Cardiac muscle cell (in vitro differentiated cells and primary cell): ENCODE measurements around the gene IL6R. TPM values are rescaled to one million over a fixed set of nuclear protein-coding genes. Genes with fewer than 3 reads are reported as not detected.
A peak's percentile ranks its signal among the peaks of the same experiment; 100 is the strongest.

Source experiments
- DNase-seq, 2 donors: peaks; one replicate each; pipeline versions ENCODE4 v3.0.0 to v3.0.0-alpha.2; 2010 to 2017; ENCODE audit warnings: low read depth in 1 of 2, low spot score in 1 of 2
- H3K27ac ChIP-seq: fragments of 200-600 bp; sonication (generic); 2 replicates; pipeline ENCODE4 v1.5.1; 2016
- H3K27me3 ChIP-seq: fragments of 200-600 bp; sonication (generic); 2 replicates; pipeline ENCODE4 v1.6.0; 2016; ENCODE audit warnings: control low read depth
- H3K36me3 ChIP-seq: fragments of 200-600 bp; sonication (generic); 2 replicates; pipeline ENCODE4 v1.5.1; 2016; ENCODE audit warnings: control low read depth
- H3K4me1 ChIP-seq: fragments of 200-600 bp; sonication (generic); 2 replicates; pipeline ENCODE4 v1.8.1; 2017; ENCODE audit warnings: low read depth, mild to moderate bottlenecking, mixed run types
- H3K4me3 ChIP-seq: fragments of 200-600 bp; sonication (generic); 2 replicates; pipeline ENCODE4 v1.5.1; 2016; ENCODE audit warnings: mild to moderate bottlenecking
- H3K9me3 ChIP-seq: fragments of 200-600 bp; sonication (generic); 2 replicates; pipeline ENCODE4 v1.5.1; 2017; ENCODE audit warnings: low read depth, mild to moderate bottlenecking, control low read depth
- CTCF ChIP-seq: IDR thresholded peaks from 2 replicates; pipeline ENCODE4 v1.5.1; 2012; ENCODE audit warnings: low read depth, mild to moderate bottlenecking, low read length
- polyA plus RNA-seq: library from polyadenylated mRNA; unstranded; fragments of >200 nt; fragmentation: Nextera tagmentation; extraction: Ambion mirVana; gene quantifications from 2 replicates; pipeline ENCODE4 v1.2.1, GENCODE V29; 2016
- total RNA-seq: library from RNA; depleted of rRNA; stranded (reverse); fragments of >200 nt; gene quantifications from 2 replicates; pipeline ENCODE4 v1.2.3, GENCODE V29; 2016

Gene IL6R
- total and polyA plus RNA-seq, 2 experiments from 2014 or later, result 2.5 to 5.2 TPM

- no peak for TF ChIP-seq CTCF
- H3K4me3 ChIP-seq, result no peak overlapping the region
- H3K27ac ChIP-seq, result no peak overlapping the region
- H3K27me3 ChIP-seq, result peaks cover 3% of the 10 kb centered on the region
- no peaks in the 10 kb centered on the region for H3K36me3 ChIP-seq
- no peaks in the 10 kb centered on the region for H3K9me3 ChIP-seq
- no peaks in the 10 kb centered on the region for H3K4me1 ChIP-seq
- no peak for DNase-seq
Measured at GRCh38 chr1:154454386-154455120, 49.4 kb downstream of the IL6R start.

- Histone ChIP-seq H3K9me3 (no peaks in the 10 kb centered on the region), H3K36me3 (no peaks in the 10 kb centered on the region), H3K27ac (no peak overlapping the region), H3K27me3 (peaks cover 1% of the 10 kb centered on the region), H3K4me3 (no peak overlapping the region), H3K4me1 (peaks cover 7% of the 10 kb centered on the region)
- no peak for DNase-seq
- TF ChIP-seq CTCF, result no peak
Measured at GRCh38 chr1:154456631-154457030, 51.5 kb downstream of the IL6R start.

- Histone ChIP-seq H3K27ac (no peak overlapping the region), H3K4me1 (peaks cover 14% of the 10 kb centered on the region), H3K9me3 (no peaks in the 10 kb centered on the region), H3K27me3 (no peaks in the 10 kb centered on the region), H3K4me3 (no peak overlapping the region), H3K36me3 (no peaks in the 10 kb centered on the region)
- no peak for TF ChIP-seq CTCF
- no peak for DNase-seq
Measured at GRCh38 chr1:154459080-154459479, 53.9 kb downstream of the IL6R start.

- Histone ChIP-seq H3K4me1 (peaks cover 14% of the 10 kb centered on the region), H3K27ac (peak overlapping the region; percentile 70), H3K4me3 (no peak overlapping the region), H3K27me3 (no peaks in the 10 kb centered on the region), H3K36me3 (no peaks in the 10 kb centered on the region), H3K9me3 (no peaks in the 10 kb centered on the region)
- DNase-seq, result no peak
- TF ChIP-seq CTCF, result no peak
Measured at GRCh38 chr1:154460695-154461260, 55.6 kb downstream of the IL6R start.

- Histone ChIP-seq H3K27ac (peak overlapping the region; percentile 64), H3K27me3 (no peaks in the 10 kb centered on the region), H3K4me3 (no peak overlapping the region), H3K36me3 (no peaks in the 10 kb centered on the region), H3K4me1 (peaks cover 14% of the 10 kb centered on the region), H3K9me3 (no peaks in the 10 kb centered on the region)
- TF ChIP-seq CTCF, result no peak
- no peak for DNase-seq
Measured at GRCh38 chr1:154463512-154463990, 58.4 kb downstream of the IL6R start.
